Measurements from ENCODE around the gene SPTBN1.

DNA sequence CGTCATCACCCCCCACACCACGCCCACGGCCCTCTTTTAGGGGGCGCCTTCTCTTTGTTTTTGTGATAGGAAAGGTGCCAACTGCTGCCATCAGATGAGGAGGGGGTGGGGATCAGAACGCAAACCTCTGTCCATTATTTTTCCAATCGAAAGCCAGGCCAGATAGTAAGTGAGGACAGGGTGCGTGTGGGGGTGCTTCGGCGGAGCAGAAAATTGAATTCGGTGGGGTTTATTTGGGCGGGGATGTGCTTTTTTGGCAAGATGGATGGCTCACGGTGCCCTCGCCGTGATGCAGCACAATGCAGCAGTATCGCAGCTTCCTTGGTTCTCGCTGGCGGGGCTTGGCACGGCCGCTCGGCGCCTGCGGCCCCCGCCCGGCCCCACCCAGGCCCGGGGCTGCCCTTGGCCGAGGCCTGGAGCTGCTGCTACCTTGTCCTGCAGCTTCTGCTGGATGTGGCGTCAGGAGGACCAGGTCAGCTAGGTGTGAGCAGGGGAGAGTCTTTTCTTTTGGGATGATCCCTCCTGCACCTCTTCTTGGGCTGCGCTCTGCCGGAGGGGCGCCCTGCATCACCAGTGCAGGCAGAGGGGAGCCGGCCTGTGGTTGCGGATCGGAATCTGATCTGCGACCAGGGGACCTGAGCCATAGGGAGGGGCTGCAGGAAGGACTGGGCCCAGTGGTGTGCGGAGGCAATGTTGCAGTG lies 1.3 kb downstream of the SPTBN1 start:
- no peak for TF ChIP-seq EZH2 (IDR thresholded peaks at IDR 0.05; ENCODE audit: insufficient read depth, poor library complexity, severe bottlenecking)
- no peak for TF ChIP-seq EZH2phosphoT487 (IDR thresholded peaks at IDR 0.05; ENCODE audit: insufficient read depth, low read depth)

All from GM23248 (cell line).